GM19397 (cell line): Measurements from ENCODE around the gene ILDR1.
A peak's percentile ranks its signal among the peaks of the same experiment; 100 is the strongest.
"Not testable (repeated sequence)": the region's sequence is repeated elsewhere in the genome, so short reads cannot be mapped to it uniquely, and the experiment has no call there.

Source experiments
- ATAC-seq: cut with Tn5 transposase; IDR thresholded peaks from one replicate; pipeline ENCODE4 v1.9.1; 2021; ENCODE audit warnings: mild to moderate bottlenecking, moderate library complexity; ENCODE audit not compliant: unreplicated experiment

Gene ILDR1

GRCh38 chr3:122021811-122022401, at the start of gene ILDR1:
TSS of gene ILDR1 (minus strand) at chr3:122022247. CDS start at chr3:122022077, 170 bp downstream.
- ATAC-seq, result peak; percentile 53

- ATAC-seq, result peak; percentile 36
Observed at GRCh38 chr3:122067588-122068240, 45.7 kb upstream of the ILDR1 start.

GRCh38 chr3:122067214-122067550, 45.1 kb upstream of the ILDR1 start:
- ATAC-seq, result peak; percentile 64

GRCh38 chr3:122066331-122067213, 44.5 kb upstream of the ILDR1 start:
- no peak for ATAC-seq

- no peak for ATAC-seq
Observed at GRCh38 chr3:122064326-122064725, 42.3 kb upstream of the ILDR1 start.

- ATAC-seq, result no peak
Observed at GRCh38 chr3:122063908-122064307, 41.9 kb upstream of the ILDR1 start.

- no peak for ATAC-seq
Observed at GRCh38 chr3:122060040-122060698, 38.1 kb upstream of the ILDR1 start.

- no peak for ATAC-seq
Observed at GRCh38 chr3:122058294-122058693, 36.2 kb upstream of the ILDR1 start.

- ATAC-seq, result no peak
Observed at GRCh38 chr3:122057671-122058070, 35.6 kb upstream of the ILDR1 start.

- ATAC-seq, result peak; percentile 93
Observed at GRCh38 chr3:122055215-122055614, 33.2 kb upstream of the ILDR1 start, which contains the start of gene CD86. TSS of gene CD86 (plus strand) at chr3:122055362. CDS start at chr3:122055490, 128 bp downstream.

GRCh38 chr3:122052968-122053367, 30.9 kb upstream of the ILDR1 start:
- no peak for ATAC-seq

- not testable (repeated sequence) for ATAC-seq
Observed at GRCh38 chr3:122047773-122048172, 25.7 kb upstream of the ILDR1 start.

GRCh38 chr3:122047296-122047695, 25.2 kb upstream of the ILDR1 start:
- ATAC-seq, result not testable (repeated sequence)

- no peak for ATAC-seq
Observed at GRCh38 chr3:122033023-122033422, 11.0 kb upstream of the ILDR1 start.

- ATAC-seq, result no peak
Observed at GRCh38 chr3:122032531-122032930, 10.5 kb upstream of the ILDR1 start.

- ATAC-seq, result peak; percentile 32
Observed at GRCh38 chr3:122031123-122031468, 9.0 kb upstream of the ILDR1 start.

- ATAC-seq, result peak; percentile 61
Observed at GRCh38 chr3:122030381-122031122, 8.5 kb upstream of the ILDR1 start.

GRCh38 chr3:122025296-122025695, 3.2 kb upstream of the ILDR1 start:
- ATAC-seq, result peak; percentile 77

- ATAC-seq, result no peak
Observed at GRCh38 chr3:122024800-122025199, 2.8 kb upstream of the ILDR1 start.

- ATAC-seq, result no peak
Observed at GRCh38 chr3:122023335-122023910, 1.4 kb upstream of the ILDR1 start.
